Activated T-helper 2 cell treated with anti-CD3 and anti-CD28 coated beads, Interferon-gamma antibody, Interleukin-2, Interleukin-4, amounts not matched to agents 10 μg/mL and 5 μg/mL and 100 μg/mL, durations not matched to agents 14 hours and 24 hours and 36 hours (primary cell): ENCODE measurements around the gene MORF4L2. TPM values are rescaled to one million over a fixed set of nuclear protein-coding genes. Genes with fewer than 3 reads are reported as not detected.
"Not testable (repeated sequence)": the region's sequence is repeated elsewhere in the genome, so short reads cannot be mapped to it uniquely, and the experiment has no call there.

ENCODE experiments used
- DNase-seq: peaks from one replicate; pipeline ENCODE4 v3.0.0; 2021; ENCODE audit warnings: low spot score
- H3K27ac Mint-ChIP-seq: one replicate; pipeline ENCODE4 v1.8.0; 2021; ENCODE audit warnings: mixed read lengths
- H3K27me3 Mint-ChIP-seq: one replicate; pipeline ENCODE4 v1.8.0; 2021; ENCODE audit warnings: low read depth, mixed read lengths
- H3K36me3 Mint-ChIP-seq: one replicate; pipeline ENCODE4 v1.8.0; 2021; ENCODE audit warnings: low read depth, mixed read lengths
- H3K4me1 Mint-ChIP-seq: one replicate; pipeline ENCODE4 v1.8.0; 2021; ENCODE audit warnings: low read depth, mixed read lengths
- H3K4me3 Mint-ChIP-seq: one replicate; pipeline ENCODE4 v1.8.0; 2021; ENCODE audit warnings: low read depth, mild to moderate bottlenecking, moderate library complexity, mixed read lengths
- H3K9me3 Mint-ChIP-seq: one replicate; pipeline ENCODE4 v1.8.0; 2021; ENCODE audit warnings: mixed read lengths
- intact Hi-C: fragments of 100-400 bp; cut with micrococcal nuclease; formaldehyde crosslinking; loops from one replicate; pipeline ENCODE4 v1.15.1; 2023
- total RNA-seq: library from RNA; stranded (reverse); gene quantifications from 2 replicates; pipeline ENCODE4 v1.2.3, GENCODE V29; 2022

MORF4L2 gene
- total RNA-seq, 1 donor from 2014 or later, result 241 TPM

DNA sequence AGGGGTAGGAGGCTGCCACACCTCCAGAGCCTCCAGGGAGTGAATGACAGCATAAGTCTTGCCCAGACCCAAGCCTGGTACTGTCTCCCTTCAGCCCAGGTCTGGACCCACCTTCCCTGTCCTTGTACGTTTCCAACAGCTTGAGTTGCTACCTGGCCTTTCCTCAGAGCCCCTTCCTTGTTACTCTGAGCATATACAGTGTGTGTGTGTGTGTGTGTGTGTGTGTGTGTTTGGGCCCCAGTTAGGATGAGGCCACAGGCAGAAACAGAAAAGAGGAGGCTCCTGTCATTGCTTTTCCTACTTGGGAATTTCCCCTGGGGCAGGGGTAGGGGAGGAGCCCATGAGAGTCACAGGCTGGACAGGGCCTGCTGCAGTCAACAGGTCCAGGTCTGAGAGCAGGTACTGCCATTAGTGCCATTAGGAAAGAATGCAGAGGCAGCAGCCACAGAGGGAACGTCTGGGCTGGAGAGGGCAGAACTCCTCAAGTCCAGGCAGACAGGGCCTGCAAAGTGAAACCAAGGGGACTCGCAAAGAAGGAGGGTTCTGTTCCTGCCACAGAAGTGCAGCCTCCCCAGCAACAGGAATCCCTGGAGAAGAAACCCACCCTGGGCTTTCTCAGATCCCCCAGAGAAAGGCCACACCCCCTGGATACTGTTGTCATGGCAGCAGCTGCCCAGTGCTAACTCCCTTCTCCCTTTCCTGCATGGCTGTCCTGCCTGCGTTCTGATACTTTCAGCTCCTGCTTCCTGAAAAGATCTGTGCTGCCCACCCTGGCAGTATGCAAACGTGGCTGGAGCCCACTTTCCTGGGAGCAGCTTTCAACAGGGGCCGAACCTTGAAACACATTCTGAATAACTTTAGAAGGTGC is 47.8 kb downstream of the MORF4L2 start:
- intact Hi-C loops, H3K4me1 Mint-ChIP-seq, H3K9me3 Mint-ChIP-seq, H3K36me3 Mint-ChIP-seq, DNase-seq, H3K27ac Mint-ChIP-seq, H3K4me3 Mint-ChIP-seq, H3K27me3 Mint-ChIP-seq: not testable (repeated sequence)

DNA sequence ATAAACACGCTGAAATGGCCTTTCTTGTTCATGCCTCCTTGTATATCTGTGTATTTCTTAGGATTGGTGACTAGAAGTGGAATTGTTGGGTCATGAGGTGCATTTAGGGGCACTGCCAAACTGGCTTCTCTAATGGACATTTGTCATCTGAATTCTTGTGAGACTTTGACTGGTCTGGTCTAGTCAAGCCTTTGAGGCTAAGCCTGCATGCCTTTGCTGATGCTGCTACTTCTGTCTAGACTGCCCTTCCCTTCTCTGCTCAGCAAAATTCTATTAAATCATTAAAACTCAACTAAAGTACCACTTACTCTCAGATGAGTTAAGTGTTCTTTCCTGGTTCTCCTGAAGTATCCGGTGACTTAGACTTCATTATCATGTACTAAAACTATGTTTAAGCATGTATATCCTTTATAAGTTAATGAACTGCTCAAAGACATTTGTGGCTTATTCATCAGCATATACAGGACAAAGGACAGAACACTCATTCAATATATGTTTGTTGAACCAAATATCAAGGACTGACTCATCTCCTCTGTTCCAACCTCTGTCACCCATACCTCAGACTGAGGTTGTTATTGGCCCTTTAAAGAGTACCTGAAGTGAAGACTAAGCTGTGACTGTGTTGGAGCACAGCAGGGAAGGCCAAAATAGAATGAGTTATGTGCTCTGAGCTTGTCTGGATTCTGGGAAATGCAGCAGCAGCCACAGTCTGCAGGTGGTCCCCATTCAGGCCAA is 48.7 kb downstream of the MORF4L2 start:
- DNase-seq, result no peak
- Mint-ChIP-seq H3K4me1 (no peaks in the 10 kb centered on the region), H3K27me3 (no peaks in the 10 kb centered on the region), H3K9me3 (no peaks in the 10 kb centered on the region), H3K27ac (no peak overlapping the region), H3K36me3 (no peaks in the 10 kb centered on the region), H3K4me3 (no peak overlapping the region)
- intact Hi-C loops, result no loop called here

DNA sequence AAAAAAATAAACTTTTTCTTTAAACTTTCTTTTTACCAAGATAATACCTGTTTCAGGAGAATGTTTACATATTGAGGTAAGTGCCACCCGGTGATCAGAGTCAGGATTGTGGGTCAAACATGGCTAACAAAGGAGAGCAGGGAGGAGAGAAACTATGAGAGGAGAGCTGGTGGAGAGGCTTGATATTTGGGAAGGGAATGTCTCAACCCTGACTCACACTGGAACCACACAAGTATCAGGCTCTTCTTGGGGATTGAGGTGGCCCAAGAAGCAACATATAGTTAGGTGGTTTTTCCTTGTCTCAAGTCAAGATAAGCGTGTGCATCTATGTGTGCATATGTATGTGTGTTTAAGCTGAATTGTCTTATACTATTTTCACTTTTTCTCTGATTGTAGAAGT is 51.1 kb downstream of the MORF4L2 start:
- Mint-ChIP-seq H3K9me3 (no peaks in the 10 kb centered on the region), H3K27me3 (no peaks in the 10 kb centered on the region), H3K36me3 (no peaks in the 10 kb centered on the region), H3K4me3 (no peak overlapping the region), H3K27ac (no peak overlapping the region), H3K4me1 (no peaks in the 10 kb centered on the region)
- no peak for DNase-seq
- intact Hi-C loops, result no loop called here

DNA sequence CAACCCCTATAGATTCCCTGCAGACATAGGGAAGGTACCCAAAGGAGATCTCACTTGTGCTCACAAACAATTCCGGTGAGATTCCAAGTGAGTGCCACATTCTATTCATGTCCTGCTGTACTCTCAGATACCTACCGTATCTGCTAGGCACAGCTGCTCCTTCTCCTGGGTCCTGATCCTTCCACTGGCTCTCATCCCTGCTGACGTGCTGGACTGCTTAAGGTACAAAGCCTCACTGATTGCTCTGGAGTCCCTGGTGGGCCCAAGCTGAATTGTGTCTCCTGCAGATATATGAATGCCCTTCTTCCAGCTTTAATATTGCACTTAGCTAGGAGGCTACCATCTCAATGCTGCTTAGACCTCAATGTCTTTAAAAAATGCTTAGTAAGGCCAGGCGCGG is 55.4 kb downstream of the MORF4L2 start:
- DNase-seq, result no peak
- no peaks in the 10 kb centered on the region for H3K27me3 Mint-ChIP-seq
- peaks cover 18% of the 10 kb centered on the region for H3K4me1 Mint-ChIP-seq
- no peak overlapping the region for H3K27ac Mint-ChIP-seq
- no peaks in the 10 kb centered on the region for H3K9me3 Mint-ChIP-seq
- no peak overlapping the region for H3K4me3 Mint-ChIP-seq
- intact Hi-C loops, result no loop called here
- peaks cover 3% of the 10 kb centered on the region for H3K36me3 Mint-ChIP-seq

DNA sequence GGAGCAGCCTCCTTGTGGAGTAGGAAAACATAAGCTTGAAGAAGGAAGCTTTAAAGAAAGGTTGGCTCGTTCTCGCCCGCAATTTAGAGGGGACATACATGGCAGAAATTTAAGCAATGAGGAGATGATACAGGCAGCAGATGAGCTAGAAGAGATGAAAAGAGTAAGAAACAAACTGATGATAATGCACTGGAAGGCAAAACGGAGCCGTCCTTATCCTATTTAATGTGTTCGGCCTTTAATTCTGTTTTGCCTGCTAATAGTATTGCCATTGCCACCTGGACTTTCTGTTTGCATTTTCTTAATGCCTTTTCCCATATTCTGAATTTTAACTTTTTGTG is 56.4 kb downstream of the MORF4L2 start:
- Mint-ChIP-seq H3K4me3 (peak overlapping the region; percentile 84), H3K9me3 (no peaks in the 10 kb centered on the region), H3K36me3 (peaks cover 3% of the 10 kb centered on the region), H3K27ac (no peak overlapping the region), H3K4me1 (peaks cover 18% of the 10 kb centered on the region), H3K27me3 (no peaks in the 10 kb centered on the region)
- no peak for DNase-seq
- intact Hi-C loops, result no loop called here

DNA sequence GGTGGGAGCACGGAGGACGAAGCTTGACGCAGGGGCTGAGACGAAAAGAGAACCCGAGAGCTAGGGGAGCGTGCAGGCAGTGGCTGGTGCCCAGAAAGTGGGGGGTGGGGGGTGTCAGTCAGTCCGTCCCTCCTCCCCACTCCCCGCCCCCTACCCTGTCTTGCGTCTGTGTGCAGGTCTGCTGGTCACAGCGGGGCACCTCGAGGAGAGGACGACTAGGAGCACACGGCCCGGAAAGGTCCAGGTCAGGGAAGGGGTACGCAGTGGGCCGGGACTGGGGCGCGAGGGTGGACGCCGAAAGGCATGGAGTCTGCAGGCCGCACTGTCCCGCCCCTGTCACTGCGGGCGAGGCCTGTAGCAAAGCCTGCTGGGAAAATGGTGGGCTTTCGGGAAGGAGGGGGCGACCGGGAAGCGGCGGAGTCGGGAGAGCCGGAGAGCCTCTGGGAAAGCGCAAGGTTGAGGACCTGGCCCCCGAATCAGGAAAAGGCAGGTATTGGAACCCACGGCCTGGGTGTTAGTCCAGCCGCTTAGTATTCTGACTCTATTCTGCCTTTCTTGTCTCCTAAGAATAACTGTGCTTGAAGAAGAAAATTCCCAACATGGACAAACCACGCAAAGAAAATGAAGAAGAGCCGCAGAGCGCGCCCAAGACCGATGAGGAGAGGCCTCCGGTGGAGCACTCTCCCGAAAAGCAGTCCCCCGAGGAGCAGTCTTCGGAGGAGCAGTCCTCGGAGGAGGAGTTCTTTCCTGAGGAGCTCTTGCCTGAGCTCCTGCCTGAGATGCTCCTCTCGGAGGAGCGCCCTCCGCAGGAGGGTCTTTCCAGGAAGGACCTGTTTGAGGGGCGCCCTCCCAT is 57.0 kb downstream of the MORF4L2 start:
- intact Hi-C loops, result loop anchor here (5.0 kb wide), 1 partner anchor 58 kb away; the partner anchor contains the start of gene MORF4L2
- Mint-ChIP-seq H3K36me3 (peaks cover 3% of the 10 kb centered on the region), H3K27ac (peak overlapping the region; percentile 39), H3K9me3 (no peaks in the 10 kb centered on the region), H3K4me1 (peaks cover 18% of the 10 kb centered on the region), H3K27me3 (no peaks in the 10 kb centered on the region), H3K4me3 (peak overlapping the region; percentile 84)
- no peak for DNase-seq

DNA sequence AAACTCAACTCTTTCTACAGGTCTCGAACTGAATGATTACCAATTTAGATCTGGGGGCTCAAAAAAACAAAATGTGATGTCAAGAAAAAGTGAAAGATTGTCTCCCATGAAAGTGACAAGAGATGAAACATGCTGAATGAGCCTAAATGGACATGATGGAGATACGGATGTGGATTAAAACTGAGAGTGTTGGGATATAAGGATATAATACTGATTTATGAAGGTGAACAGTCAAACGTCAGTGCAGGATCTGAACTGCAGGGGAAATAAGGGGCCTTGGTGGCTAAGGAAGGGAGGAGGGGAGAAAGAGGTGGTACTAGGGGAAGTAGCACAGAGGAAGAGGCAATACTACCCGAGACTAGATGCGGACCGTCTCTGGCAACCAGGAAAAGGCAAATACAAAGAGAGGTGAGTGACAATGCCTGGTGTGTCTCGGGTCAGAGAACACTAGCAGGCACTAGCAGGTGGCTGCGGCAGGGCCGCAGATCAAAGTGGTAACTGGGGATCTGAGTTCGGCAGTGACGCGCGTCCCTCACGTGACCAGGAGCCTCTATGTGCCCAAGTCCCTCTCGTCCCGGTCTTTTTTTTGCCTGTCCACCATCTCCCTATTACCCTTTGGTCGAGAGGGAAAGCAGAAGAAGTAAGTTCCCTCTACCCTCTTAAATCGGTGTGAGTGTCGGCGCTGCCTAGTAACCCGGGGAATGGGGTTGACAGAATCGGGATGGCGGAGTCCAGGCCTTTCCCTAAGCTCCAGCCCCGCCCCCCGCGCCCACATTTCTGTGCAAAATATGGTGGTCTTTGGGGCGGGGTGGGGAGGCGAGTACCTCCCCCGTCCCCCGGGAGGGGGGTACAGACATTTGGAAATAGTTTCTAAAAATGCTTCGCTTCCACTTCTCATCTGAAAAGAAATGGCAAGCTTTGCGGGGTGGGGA is 57.8 kb downstream of the MORF4L2 start, which contains the start of gene TCEAL1:
TSS of gene TCEAL1 (plus strand) at position 590 of the 932 bp plus-strand sequence. CDS start 942 bp downstream, outside the sequence.
- Mint-ChIP-seq H3K27ac (peak within 1 kb of the TSS; percentile 39), H3K4me1 (peaks cover 18% of the 10 kb centered on the region), H3K4me3 (peak within 1 kb of the TSS; percentile 84), H3K9me3 (no peaks in the 10 kb centered on the region), H3K36me3 (peaks cover 3% of the 10 kb centered on the region), H3K27me3 (no peaks in the 10 kb centered on the region)
- no peak for DNase-seq
- intact Hi-C loops, result loop anchor here (5.0 kb wide), 1 partner anchor 59 kb away; the partner anchor contains the start of gene MORF4L2

DNA sequence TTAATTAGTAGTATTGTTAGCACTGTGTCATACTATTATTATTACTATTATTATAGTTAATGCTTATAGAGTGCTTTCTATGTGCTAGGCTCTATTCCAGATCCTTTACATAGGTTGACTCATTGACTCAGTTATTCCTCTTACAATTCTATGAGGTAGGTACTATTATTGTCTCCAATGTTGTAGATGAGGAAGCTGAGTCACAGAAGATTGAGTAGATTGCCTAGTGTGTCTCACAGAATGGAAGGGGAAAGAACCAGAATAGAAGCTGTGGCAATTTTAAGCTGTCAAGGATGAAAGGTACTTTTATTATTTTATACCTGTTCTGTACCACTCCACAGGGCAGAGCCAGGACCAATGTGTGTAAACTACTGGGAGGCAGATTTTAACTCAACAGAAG is 59.6 kb downstream of the MORF4L2 start:
- H3K36me3 Mint-ChIP-seq, result peaks cover 3% of the 10 kb centered on the region
- intact Hi-C loops, result loop anchor here (5.0 kb wide), 1 partner anchor 60 kb away; the partner anchor contains the start of gene MORF4L2
- no peak overlapping the region for H3K27ac Mint-ChIP-seq
- peaks cover 18% of the 10 kb centered on the region for H3K4me1 Mint-ChIP-seq
- no peaks in the 10 kb centered on the region for H3K9me3 Mint-ChIP-seq
- no peak overlapping the region for H3K4me3 Mint-ChIP-seq
- H3K27me3 Mint-ChIP-seq, result no peaks in the 10 kb centered on the region
- DNase-seq, result no peak

Other genes starting within 250 kb of the MORF4L2 start
- not detected in 2 replicates for gene RAB40A, start 167.2 kb downstream of the MORF4L2 start, total RNA-seq
- gene TCEAL4, start 101.2 kb downstream of the MORF4L2 start, total RNA-seq, result 6.1 TPM in 2 replicates
- 0.78 and 0.87 TPM in 2 replicates for gene TCEAL3, start 78.7 kb downstream of the MORF4L2 start, total RNA-seq
- 4.2 and 5.0 TPM in 2 replicates for gene TCEAL1, start 57.7 kb downstream of the MORF4L2 start, total RNA-seq
- gene TMEM31, start 24.2 kb upstream of the MORF4L2 start, total RNA-seq, result not detected in 2 replicates
- gene PLP1, start 90.1 kb upstream of the MORF4L2 start, total RNA-seq, result not detected in 2 replicates
- 0.55 and 0.62 TPM in 2 replicates for gene RAB9B, start 145.6 kb upstream of the MORF4L2 start, total RNA-seq